CD14-positive monocyte (primary cell): Measurements from ENCODE around the gene KIRREL3. TPM values are rescaled to one million over a fixed set of nuclear protein-coding genes. Genes with fewer than 3 reads are reported as not detected.

ENCODE experiments used
- DNase-seq, 3 donors: peaks; one replicate each; pipeline ENCODE4 v3.0.0-alpha.2; 2011 to 2022
- H2AFZ ChIP-seq: 2 replicates; pipeline ENCODE4 v1.6.0; 2012; ENCODE audit warnings: mild to moderate bottlenecking, low read depth, low read length, inconsistent platforms; ENCODE audit not compliant: insufficient read depth, poor library complexity, severe bottlenecking
- H3K27ac ChIP-seq, 2 donors: 1 replicate in 1 of 2; 2 replicates in 1 of 2; pipeline ENCODE4 v1.5.1; 2012 to 2013; ENCODE audit warnings: low read length in 2 of 2, control low read depth in 1 of 2, inconsistent platforms in 1 of 2, low read depth in 1 of 2, mild to moderate bottlenecking in 1 of 2
- H3K27me3 ChIP-seq, 2 donors: one replicate each; pipeline versions ENCODE4 v1.6.0 to v1.6.1; 2011 to 2013; ENCODE audit warnings: low read length in 2 of 2; ENCODE audit not compliant: control insufficient read depth in 2 of 2, insufficient read depth in 2 of 2
- H3K36me3 ChIP-seq, 2 donors: replicated peaks in 1 of 2; 1 replicate in 1 of 2; 2 replicates in 1 of 2; pipeline versions ENCODE4 v1.5.1 to v1.6.1; 2012 to 2013; ENCODE audit warnings: low read length in 2 of 2, control low read depth in 1 of 2, inconsistent platforms in 1 of 2, mild to moderate bottlenecking in 1 of 2; ENCODE audit not compliant: insufficient read depth in 2 of 2, control insufficient read depth in 1 of 2
- H3K4me1 ChIP-seq, 2 donors: 1 replicate in 1 of 2; 2 replicates in 1 of 2; pipeline versions ENCODE4 v1.5.1 to v1.6.1; 2012 to 2013; ENCODE audit warnings: low read length in 2 of 2, control low read depth in 1 of 2, inconsistent platforms in 1 of 2, mild to moderate bottlenecking in 1 of 2, moderate library complexity in 1 of 2; ENCODE audit not compliant: insufficient read depth in 2 of 2, control insufficient read depth in 1 of 2
- H3K4me2 ChIP-seq: replicated peaks from 2 replicates; pipeline ENCODE3; 2012; ENCODE audit warnings: low read length, moderate library complexity, mild to moderate bottlenecking; ENCODE audit not compliant: poor library complexity, severe bottlenecking; ENCODE audit errors: extremely low read depth
- H3K4me3 ChIP-seq, 3 experiments: fragments of 200-600 bp in 1 of 3; sonication (generic) in 1 of 3; replicated peaks in 1 of 3; 1 replicate in 2 of 3; 2 replicates in 1 of 3; pipeline ENCODE4 v1.5.1; 2011 to 2013; ENCODE audit warnings: low read length in 3 of 3, mild to moderate bottlenecking in 3 of 3, control low read depth in 2 of 3, low read depth in 2 of 3, inconsistent platforms in 1 of 3, moderate library complexity in 1 of 3
- H3K79me2 ChIP-seq: 2 replicates; pipeline ENCODE4 v1.6.0; 2012; ENCODE audit warnings: mild to moderate bottlenecking, control low read depth, inconsistent platforms, low read length, moderate library complexity; ENCODE audit not compliant: insufficient read depth
- H3K9ac ChIP-seq: 2 replicates; pipeline ENCODE4 v1.6.0; 2017; ENCODE audit warnings: low read length, mild to moderate bottlenecking; ENCODE audit not compliant: insufficient read depth, poor library complexity, severe bottlenecking
- H3K9me3 ChIP-seq, 2 donors: replicated peaks in 1 of 2; 1 replicate in 1 of 2; 2 replicates in 1 of 2; pipeline versions ENCODE4 v1.5.1 to v1.6.1; 2012 to 2013; ENCODE audit warnings: low read length in 2 of 2, control low read depth in 1 of 2; ENCODE audit not compliant: control insufficient read depth in 1 of 2, insufficient read depth in 1 of 2
- H4K20me1 ChIP-seq: 2 replicates; pipeline ENCODE4 v1.6.0; 2012; ENCODE audit warnings: mild to moderate bottlenecking, low read length, control low read depth, moderate library complexity; ENCODE audit not compliant: insufficient read depth
- H3K27ac Mint-ChIP-seq, 7 donors: one replicate each; pipeline ENCODE4 v1.8.0; 2020; ENCODE audit warnings: mild to moderate bottlenecking in 7 of 7, mixed read lengths in 7 of 7, moderate library complexity in 6 of 7, inconsistent platforms in 2 of 7
- H3K27me3 Mint-ChIP-seq, 3 donors: one replicate each; pipeline ENCODE4 v1.8.0; 2021 to 2022; ENCODE audit warnings: low read depth in 3 of 3, mild to moderate bottlenecking in 3 of 3, mixed read lengths in 3 of 3, moderate library complexity in 3 of 3, inconsistent platforms in 1 of 3
- H3K36me3 Mint-ChIP-seq, 2 donors: one replicate each; pipeline ENCODE4 v1.8.0; 2020; ENCODE audit warnings: mixed read lengths in 2 of 2, inconsistent platforms in 1 of 2, mild to moderate bottlenecking in 1 of 2
- H3K4me1 Mint-ChIP-seq: one replicate; pipeline ENCODE4 v1.8.0; 2020; ENCODE audit warnings: mild to moderate bottlenecking, mixed read lengths
- H3K4me3 Mint-ChIP-seq, 2 donors: one replicate each; pipeline ENCODE4 v1.8.0; 2020; ENCODE audit warnings: mild to moderate bottlenecking in 2 of 2, mixed read lengths in 2 of 2, moderate library complexity in 1 of 2
- H3K9me3 Mint-ChIP-seq, 7 donors: one replicate each; pipeline ENCODE4 v1.8.0; 2020 to 2022; ENCODE audit warnings: mixed read lengths in 7 of 7, mild to moderate bottlenecking in 6 of 7, moderate library complexity in 6 of 7, inconsistent platforms in 2 of 7
- WGBS: methylation state at CpG from one replicate; pipeline ENCODE4 v1.1.5; 2013; ENCODE audit warnings: missing lambda C conversion rate; ENCODE audit not compliant: insufficient coverage; 5-methylcytosine and 5-hydroxymethylcytosine counted together
- intact Hi-C, 2 donors: fragments of 100-400 bp; cut with micrococcal nuclease; formaldehyde crosslinking; loops; one replicate each; pipeline versions ENCODE4 v1.15.0 to v1.15.1; 2023
- polyA plus RNA-seq, 3 donors: library from polyadenylated mRNA; depleted of rRNA in 1 of 3; unstranded in 2 of 3; stranded (reverse) in 1 of 3; fragments of 300-500 nt in 2 of 3; fragments of >200 nt in 1 of 3; fragmentation: Illumina TruSeq in 2 of 3; gene quantifications; 1 replicate in 2 of 3; 2 replicates in 1 of 3; pipeline ENCODE4 v1.2.3, GENCODE V29; 2012 to 2021
- TF ChIP-seq, protein P1 (sequence below): fragments of 200-600 bp; IDR thresholded peaks from one replicate; pipeline ENCODE4 v1.8.0; 2022; ENCODE audit warnings: antibody characterized with exemption, mild to moderate bottlenecking

KIRREL3 gene
- polyA plus RNA-seq, 3 donors: not detected

DNA sequence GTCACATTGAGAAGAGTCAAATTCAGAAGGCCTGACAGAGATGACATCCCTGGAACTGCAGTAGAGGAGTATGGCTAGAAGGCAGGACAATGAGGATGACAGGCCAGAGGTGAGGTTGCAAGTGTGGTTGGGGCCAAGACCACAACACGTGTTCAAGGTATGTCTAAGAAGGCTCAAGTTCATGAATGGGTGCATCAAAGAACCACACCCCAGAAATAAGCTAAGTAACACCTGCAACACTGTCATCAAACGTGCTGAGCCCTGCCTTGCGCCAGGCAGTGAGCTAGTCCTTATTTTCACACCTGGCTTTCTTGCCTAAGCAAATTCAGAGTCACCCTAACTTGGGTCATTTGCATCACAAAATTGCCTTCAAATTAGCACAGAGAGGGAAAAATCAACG is 313.6 kb downstream of the KIRREL3 start:
- Histone ChIP-seq H3K36me3 (no peaks in the 10 kb centered on the region), H4K20me1 (no peaks in the 10 kb centered on the region), H3K4me3 (no peak overlapping the region), H3K27me3 (no peaks in the 10 kb centered on the region), H3K4me2 (no peak overlapping the region), H3K9me3 (no peaks in the 10 kb centered on the region), H3K9ac (no peak overlapping the region), H3K4me1 (no peaks in the 10 kb centered on the region), H3K79me2 (no peaks in the 10 kb centered on the region), H3K27ac (no peak overlapping the region), H2AFZ (no peak overlapping the region)
- no peaks in the 10 kb centered on the region for H3K9me3 Mint-ChIP-seq
- WGBS: 74% methylated on average over 3 of the region's 4 CpGs
- TF ChIP-seq, protein P1, sequence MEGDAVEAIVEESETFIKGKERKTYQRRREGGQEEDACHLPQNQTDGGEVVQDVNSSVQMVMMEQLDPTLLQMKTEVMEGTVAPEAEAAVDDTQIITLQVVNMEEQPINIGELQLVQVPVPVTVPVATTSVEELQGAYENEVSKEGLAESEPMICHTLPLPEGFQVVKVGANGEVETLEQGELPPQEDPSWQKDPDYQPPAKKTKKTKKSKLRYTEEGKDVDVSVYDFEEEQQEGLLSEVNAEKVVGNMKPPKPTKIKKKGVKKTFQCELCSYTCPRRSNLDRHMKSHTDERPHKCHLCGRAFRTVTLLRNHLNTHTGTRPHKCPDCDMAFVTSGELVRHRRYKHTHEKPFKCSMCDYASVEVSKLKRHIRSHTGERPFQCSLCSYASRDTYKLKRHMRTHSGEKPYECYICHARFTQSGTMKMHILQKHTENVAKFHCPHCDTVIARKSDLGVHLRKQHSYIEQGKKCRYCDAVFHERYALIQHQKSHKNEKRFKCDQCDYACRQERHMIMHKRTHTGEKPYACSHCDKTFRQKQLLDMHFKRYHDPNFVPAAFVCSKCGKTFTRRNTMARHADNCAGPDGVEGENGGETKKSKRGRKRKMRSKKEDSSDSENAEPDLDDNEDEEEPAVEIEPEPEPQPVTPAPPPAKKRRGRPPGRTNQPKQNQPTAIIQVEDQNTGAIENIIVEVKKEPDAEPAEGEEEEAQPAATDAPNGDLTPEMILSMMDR: no peak
- H3K36me3 Mint-ChIP-seq: no peaks in the 10 kb centered on the region
- peaks cover 2 to 4% (median 2%) of the 10 kb centered on the region in 3 donors for H3K27me3 Mint-ChIP-seq
- H3K4me1 Mint-ChIP-seq: no peaks in the 10 kb centered on the region
- DNase-seq: no peak
- intact Hi-C loops: no loop called here
- no peak overlapping the region for H3K27ac Mint-ChIP-seq
- H3K4me3 Mint-ChIP-seq: no peak overlapping the region

DNA sequence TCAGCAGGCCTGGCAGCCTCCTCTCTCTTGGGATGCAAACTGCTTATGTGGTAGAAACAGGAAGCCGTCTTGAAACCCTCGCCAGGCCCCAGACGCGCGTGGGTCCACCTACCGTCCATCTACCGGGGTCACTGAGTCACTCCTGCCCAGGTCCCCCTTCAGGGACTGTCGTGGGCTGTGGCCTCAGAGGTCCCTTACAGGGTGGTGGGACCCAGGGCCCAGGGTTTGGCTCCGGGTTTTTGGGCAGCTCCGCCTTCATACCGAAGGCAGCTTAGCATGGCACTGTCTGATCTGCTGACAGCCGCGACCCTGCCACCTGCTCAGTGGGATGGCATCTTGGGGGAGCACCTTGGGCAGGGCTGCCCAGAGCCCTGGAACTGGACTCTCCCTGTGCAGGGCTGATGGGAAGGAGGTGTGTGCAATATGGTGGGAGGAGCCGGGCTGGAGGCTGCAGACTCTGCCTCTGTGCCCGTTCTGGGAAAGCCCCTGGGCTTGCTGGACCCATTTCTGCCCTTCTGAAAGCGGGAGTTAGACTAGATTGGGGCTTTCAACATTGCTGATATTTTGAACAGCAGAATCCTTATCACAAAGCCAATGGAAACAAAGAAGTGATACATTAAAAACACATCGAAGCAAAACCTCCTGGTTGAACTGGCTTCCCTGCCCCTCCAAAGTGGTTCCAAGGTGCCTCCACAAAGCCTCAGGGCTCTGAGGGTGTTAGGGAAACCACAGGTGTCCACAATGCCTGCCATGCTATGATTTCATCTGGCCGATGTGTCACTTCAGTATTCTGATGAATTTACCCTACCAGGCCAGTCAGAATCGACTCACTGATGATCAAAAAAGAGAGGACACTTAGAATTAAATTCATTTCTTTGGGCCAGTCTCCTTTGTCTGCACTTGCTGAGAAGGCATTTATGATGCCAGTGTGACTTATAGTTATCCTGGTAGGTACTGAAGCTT is 316.5 kb downstream of the KIRREL3 start:
- H3K4me1 Mint-ChIP-seq: no peaks in the 10 kb centered on the region
- no peak overlapping the region for H3K27ac ChIP-seq
- no peak for DNase-seq
- H3K4me3 ChIP-seq: no peak overlapping the region
- no peaks in the 10 kb centered on the region for H4K20me1 ChIP-seq
- intact Hi-C loops: no loop called here
- H3K4me1 ChIP-seq: no peaks in the 10 kb centered on the region
- no peak overlapping the region for H3K9ac ChIP-seq
- H3K27me3 Mint-ChIP-seq: peaks cover 2 to 4% (median 2%) of the 10 kb centered on the region in 3 donors
- no peaks in the 10 kb centered on the region for H3K9me3 ChIP-seq
- H2AFZ ChIP-seq: no peak overlapping the region
- no peak overlapping the region for H3K27ac Mint-ChIP-seq
- H3K27me3 ChIP-seq: no peaks in the 10 kb centered on the region
- WGBS: 91% methylated on average over 17 of the region's 19 CpGs
- H3K4me3 Mint-ChIP-seq: no peak overlapping the region
- no peaks in the 10 kb centered on the region for H3K36me3 Mint-ChIP-seq
- H3K36me3 ChIP-seq: no peaks in the 10 kb centered on the region
- H3K4me2 ChIP-seq: no peak overlapping the region
- TF ChIP-seq, protein P1: no peak
- peaks cover 0 to 2% (median 0%) of the 10 kb centered on the region in 7 donors for H3K9me3 Mint-ChIP-seq
- no peaks in the 10 kb centered on the region for H3K79me2 ChIP-seq
